HepG2 (cell line): ENCODE data around the gene ZNF213. TPM values are rescaled to one million over a fixed set of nuclear protein-coding genes. Genes with fewer than 3 reads are reported as not detected.

Experiments
- ATAC-seq: fragments of 200-7000 bp; cut with Tn5 transposase; 3 replicates; pipeline ENCODE4 v1.9.1; 2020; ENCODE audit warnings: mild to moderate bottlenecking, moderate library complexity
- BruUV-seq: library from RNA; stranded (reverse); fragments of 400-500 nt; replicated peaks from 2 replicates; lab custom pipeline; 2021; lab: Mats Ljungman, UMichigan
- CTCF ChIA-PET: fragments of 300-600 bp; formaldehyde crosslinking; extraction: SDS; loops from one replicate; lab custom pipeline; 2021; ENCODE audit warnings: low total read pairs, inconsistent platforms, low intra/inter-chr PET ratio; lab: Yijun Ruan, JAX
- POLR2A ChIA-PET: fragments of 350-600 bp; sonication (Branson Sonifier 250); formaldehyde crosslinking; loops from one replicate; lab custom pipeline; 2020; ENCODE audit warnings: antibody characterized with exemption, inconsistent platforms; lab: Yijun Ruan, JAX
- DNase-seq: peaks from one replicate; pipeline ENCODE4 v3.0.0-alpha.2; 2015; ENCODE audit warnings: low spot score
- FAIRE-seq: peaks from 3 replicates; lab custom pipeline; 2011; peaks lifted over from hg19 to GRCh38; lab: Jason Lieb, UNC
- H2AFZ ChIP-seq: one replicate; pipeline ENCODE4 v1.6.1; 2011; ENCODE audit warnings: low read length, inconsistent platforms
- H3K27ac ChIP-seq: fragments of 300-600 bp; 3 replicates; pipeline ENCODE4 v1.8.0; 2011; ENCODE audit warnings: mixed run types, mild to moderate bottlenecking, mixed read lengths, low read length, inconsistent platforms; ENCODE audit not compliant: insufficient read depth; ENCODE audit errors: extremely low read length
- H3K27me3 ChIP-seq, 2 experiments: fragments of 200-600 bp in 1 of 2; 2 replicates in 1 of 2; 3 replicates in 1 of 2; pipeline versions ENCODE4 v1.6.0 to v1.8.0; 2011; ENCODE audit warnings: low read length in 2 of 2, mild to moderate bottlenecking in 2 of 2, moderate library complexity in 2 of 2, inconsistent platforms in 1 of 2; ENCODE audit not compliant: insufficient read depth in 2 of 2, control insufficient read depth in 1 of 2
- H3K36me3 ChIP-seq, 2 experiments: fragments of 200-600 bp in 1 of 2; replicated peaks in 1 of 2; 2 replicates in 1 of 2; 3 replicates in 1 of 2; pipeline versions ENCODE4 v1.5.1 to v1.8.0; 2011; ENCODE audit warnings: low read length in 2 of 2, inconsistent platforms in 1 of 2; ENCODE audit not compliant: insufficient read depth in 2 of 2, control insufficient read depth in 1 of 2
- H3K4me1 ChIP-seq: 2 replicates; pipeline ENCODE4 v1.5.1; 2012; ENCODE audit warnings: low read length, inconsistent platforms; ENCODE audit not compliant: insufficient read depth
- H3K4me2 ChIP-seq: 2 replicates; pipeline ENCODE4 v1.6.0; 2011; ENCODE audit warnings: low read depth, low read length, inconsistent platforms
- H3K4me3 ChIP-seq, 3 experiments: fragments of 200-600 bp in 1 of 3; sonication (generic), shearing (Covaris generic) in 1 of 3; replicated peaks in 1 of 3; 2 replicates each; pipeline ENCODE4 v1.5.1; 2011 to 2016; ENCODE audit warnings: low read length in 3 of 3, inconsistent platforms in 2 of 3, low read depth in 2 of 3, mild to moderate bottlenecking in 2 of 3, control low read depth in 1 of 3, mixed read lengths in 1 of 3; ENCODE audit not compliant: insufficient read depth in 1 of 3
- H3K79me2 ChIP-seq: one replicate; pipeline ENCODE4 v1.6.1; 2011; ENCODE audit warnings: low read length, inconsistent platforms; ENCODE audit not compliant: insufficient read depth
- H3K9ac ChIP-seq: 2 replicates; pipeline ENCODE4 v1.6.0; 2011; ENCODE audit warnings: mild to moderate bottlenecking, low read depth, low read length, inconsistent platforms; ENCODE audit not compliant: insufficient read depth
- H3K9me3 ChIP-seq: 2 replicates; pipeline ENCODE4 v1.5.1; 2012; ENCODE audit warnings: mild to moderate bottlenecking, low read length
- H4K20me1 ChIP-seq: 2 replicates; pipeline ENCODE4 v1.6.0; 2011; ENCODE audit warnings: inconsistent platforms, mild to moderate bottlenecking, low read length, moderate library complexity; ENCODE audit not compliant: insufficient read depth
- ATF7-NPFF ChIP-seq: sonication (generic); formaldehyde crosslinking; IDR thresholded peaks from 2 replicates; pipeline ENCODE4 v1.8.1; 2023; ENCODE audit warnings: mild to moderate bottlenecking, low read depth, missing genetic modification reagents, moderate library complexity
- BORCS8-MEF2B ChIP-seq: sonication (generic); formaldehyde crosslinking; IDR thresholded peaks from 2 replicates; pipeline ENCODE4 v1.8.0; 2022; ENCODE audit warnings: mild to moderate bottlenecking, missing genetic modification reagents
- JARID2 ChIP-seq: sonication (generic); formaldehyde crosslinking; IDR thresholded peaks from 2 replicates; pipeline ENCODE4 v1.8.1; 2023; ENCODE audit warnings: missing genetic modification reagents, inconsistent platforms; ENCODE audit not compliant: insufficient replicate concordance
- MED1 ChIP-seq: sonication (generic); formaldehyde crosslinking; IDR thresholded peaks from 2 replicates; pipeline ENCODE4 v1.4.0; 2020; ENCODE audit warnings: missing genetic modification reagents
- NFIC ChIP-seq: IDR thresholded peaks from 2 replicates; pipeline ENCODE4 v1.6.1; 2012; ENCODE audit warnings: mild to moderate bottlenecking, low read length, inconsistent platforms
- REST ChIP-seq, 2 experiments: IDR thresholded peaks; 2 replicates each; pipeline ENCODE4 v1.6.1; 2011 to 2012; ENCODE audit warnings: low read length in 2 of 2, borderline replicate concordance in 1 of 2, low read depth in 1 of 2, mild to moderate bottlenecking in 1 of 2, moderate library complexity in 1 of 2
- THAP11 ChIP-seq: IDR thresholded peaks from 2 replicates; pipeline ENCODE4 v1.6.1; 2016; ENCODE audit warnings: missing biosample characterization, missing genetic modification reagents
- U2AF1 ChIP-seq: fragments of 200-400 bp; formaldehyde crosslinking; optimal IDR thresholded peaks from 2 replicates; pipeline ENCODE3; 2017; ENCODE audit warnings: mild to moderate bottlenecking, low read depth, low read length
- ZBTB25 ChIP-seq: IDR thresholded peaks from 2 replicates; pipeline ENCODE4 v1.6.1; 2018; ENCODE audit warnings: missing genetic modification reagents
- ZNF24 ChIP-seq: fragments of 450-650 bp; IDR thresholded peaks from 2 replicates; pipeline ENCODE4 v1.6.1; 2017; ENCODE audit warnings: antibody characterized with exemption, mild to moderate bottlenecking
- ZNF503 ChIP-seq: sonication (generic); formaldehyde crosslinking; IDR thresholded peaks from 2 replicates; pipeline ENCODE4 v1.4.0; 2020; ENCODE audit warnings: missing genetic modification reagents
- ZNF598 ChIP-seq: sonication (generic); formaldehyde crosslinking; IDR thresholded peaks from 2 replicates; pipeline ENCODE4 v1.5.1; 2020; ENCODE audit warnings: mild to moderate bottlenecking, missing genetic modification reagents, borderline replicate concordance
- ZNF629 ChIP-seq: sonication (generic); formaldehyde crosslinking; conservative IDR thresholded peaks from 2 replicates; pipeline ENCODE4 v1.5.0; 2020; ENCODE audit warnings: missing genetic modification reagents
- ZNF780A ChIP-seq: sonication (generic); formaldehyde crosslinking; IDR thresholded peaks from 2 replicates; pipeline ENCODE4 v1.8.0; 2022; ENCODE audit warnings: mild to moderate bottlenecking, missing genetic modification reagents, moderate library complexity
- ZNF891 ChIP-seq: sonication (generic); formaldehyde crosslinking; IDR thresholded peaks from 2 replicates; pipeline ENCODE4 v1.5.0; 2020; ENCODE audit warnings: mild to moderate bottlenecking, missing genetic modification reagents
- WGBS: methylation state at CpG from one replicate; pipeline ENCODE4 v1.1.6; 2017; ENCODE audit warnings: low lambda C conversion rate; 5-methylcytosine and 5-hydroxymethylcytosine counted together
- in situ Hi-C: cut with HindIII; loops from 2 replicates; pipeline ENCODE4 v1.10.0; 2017; ENCODE audit warnings: low pct_unique_long_range_greater_than_20kb; ENCODE audit not compliant: extremely low pct_ligation_motif_present
- intact Hi-C: fragments of 100-400 bp; cut with micrococcal nuclease; formaldehyde crosslinking; loops from one replicate; pipeline ENCODE4 v1.10.0; 2022; ENCODE audit not compliant: unreplicated experiment
- polyA plus RNA-seq, 8 experiments: library from polyadenylated mRNA; depleted of rRNA in 3 of 8; stranded (reverse) in 7 of 8; unstranded in 1 of 8; fragments of >200 nt; fragmentation: Illumina TruSeq in 4 of 8; extraction: Trizol in 4 of 8; gene quantifications; 2 replicates each; pipeline versions ENCODE4 v1.2.1 to v1.2.3, GENCODE V29; 2011 to 2016; ENCODE audit warnings: low read depth in 4 of 8, missing spikeins in 1 of 8, mixed read lengths in 1 of 8; ENCODE audit not compliant: insufficient read depth in 1 of 8
- total RNA-seq, 5 experiments: library from RNA; depleted of rRNA; stranded (reverse); fragments of >200 nt; fragmentation: Illumina TruSeq; extraction: Trizol; gene quantifications; 2 replicates each; pipeline ENCODE4 v1.2.3, GENCODE V29; 2016; ENCODE audit warnings: low read depth in 1 of 5

The ZNF213 gene
- total and polyA plus RNA-seq, 2 of the 13 experiments (the other 11 are each of a cell fraction or from before 2014, with no cell fraction given), result 0.59 to 0.97 TPM

- BruUV-seq, result no TSS peak
- peaks cover 43% of the 10 kb centered on the region for H3K4me1 ChIP-seq
- peak overlapping the region; percentile 72 to 91 (median 76) for H3K4me3 ChIP-seq
- WGBS, result 15% methylated on average over 47 of the region's 61 CpGs
- H4K20me1 ChIP-seq, result no peaks in the 10 kb centered on the region
- H3K79me2 ChIP-seq, result no peaks in the 10 kb centered on the region
- no peaks in the 10 kb centered on the region for H3K27me3 ChIP-seq
- H3K9me3 ChIP-seq, result no peaks in the 10 kb centered on the region
- peak overlapping the region; percentile 40 for H3K27ac ChIP-seq
- POLR2A ChIA-PET, result interaction anchor here (1.2 to 3.0 kb wide), 4 partner anchors 9 to 78 kb away, joined by 3 to 22 read pairs (median 6); no protein-coding TSS in a partner anchor
- intact Hi-C loops (loop anchor here (5.0 kb wide), 1 partner anchor 37 kb away; no protein-coding TSS in a partner anchor), in situ Hi-C loops (no loop called here)
- H2AFZ ChIP-seq, result peak overlapping the region; percentile 67
- ATAC-seq (peak; percentile 26), FAIRE-seq (no peak), DNase-seq (peak; percentile 60)
- CTCF ChIA-PET, result no interaction called here
- H3K4me2 ChIP-seq, result peak overlapping the region; percentile 88
- H3K9ac ChIP-seq, result peak overlapping the region; percentile 57
- no peaks in the 10 kb centered on the region for H3K36me3 ChIP-seq
- TF ChIP-seq BORCS8-MEF2B (CRISPR knock-in tag) (0 out of 2 replicates have a peak, but pooled peaks have one; percentile 12), NFIC (no peak), ZNF503 (CRISPR knock-in tag) (no peak; the same call in 1 of the 2 replicates), ZNF598 (0 out of 2 replicates have a peak, but pooled peaks have one; percentile 42), ZNF891 (CRISPR knock-in tag) (peak; percentile 38; the same call in 1 of the 2 replicates), JARID2 (CRISPR knock-in tag) (peak; percentile 14), THAP11 (CRISPR knock-in tag) (peak; percentile 48; the same call in 1 of the 2 replicates), ZNF780A (no peak), REST (IDR thresholded peaks at IDR 0.05; ENCODE audit: borderline replicate concordance in 1 of 2, low read depth in 1 of 2, low read length in 2 of 2) (no peak), ATF7-NPFF (CRISPR knock-in tag) (0 out of 2 replicates have a peak, but pooled peaks have one; percentile 27), ZBTB25 (0 out of 2 replicates have a peak, but pooled peaks have one; percentile 45), ZNF24 (peak; percentile 95), MED1 (peak; percentile 33), U2AF1 (peak; percentile 49), ZNF629 (peak; percentile 49; the same call in 1 of the 2 replicates)
These were observed 54.3 kb downstream of the ZNF213 start for GRCh38 chr16:3188925-3189825.
